Skeletal muscle satellite cell (primary cell): ENCODE data around the gene LRP10.
A peak's percentile ranks its signal among the peaks of the same experiment; 100 is the strongest.

Experiments
- H3K27me3 ChIP-seq: 2 replicates; pipeline ENCODE4 v1.7.0; 2013; ENCODE audit warnings: low read length; ENCODE audit not compliant: control insufficient read depth, insufficient read depth
- H3K36me3 ChIP-seq: 2 replicates; pipeline ENCODE4 v1.7.0; 2013; ENCODE audit warnings: mild to moderate bottlenecking, control low read depth, low read length; ENCODE audit not compliant: insufficient read depth
- H3K4me1 ChIP-seq: 2 replicates; pipeline ENCODE4 v1.7.0; 2013; ENCODE audit warnings: low read length; ENCODE audit not compliant: control insufficient read depth, insufficient read depth
- H3K4me2 ChIP-seq: 2 replicates; pipeline ENCODE4 v1.7.0; 2013; ENCODE audit warnings: mild to moderate bottlenecking, low read length
- H3K4me3 ChIP-seq: 2 replicates; pipeline ENCODE4 v1.7.0; 2013; ENCODE audit warnings: low read length
- H3K9ac ChIP-seq: 2 replicates; pipeline ENCODE4 v1.7.0; 2013; ENCODE audit warnings: mild to moderate bottlenecking, low read depth, low read length, moderate library complexity
- H3K9me3 ChIP-seq: replicated peaks from 2 replicates; pipeline ENCODE4 v1.7.0; 2013; ENCODE audit warnings: mild to moderate bottlenecking, control low read depth, low read length

LRP10 gene

GRCh38 chr14:22837114-22837749 lies 34.3 kb upstream of the LRP10 start:
- H3K9ac ChIP-seq = peak overlapping the region; percentile 99
- no peaks in the 10 kb centered on the region for H3K9me3 ChIP-seq
- peaks cover 20% of the 10 kb centered on the region for H3K4me1 ChIP-seq
- H3K36me3 ChIP-seq = peaks cover 48% of the 10 kb centered on the region
- peak overlapping the region; percentile 91 for H3K4me3 ChIP-seq
- no peaks in the 10 kb centered on the region for H3K27me3 ChIP-seq
- H3K4me2 ChIP-seq = peak overlapping the region; percentile 95

DNA sequence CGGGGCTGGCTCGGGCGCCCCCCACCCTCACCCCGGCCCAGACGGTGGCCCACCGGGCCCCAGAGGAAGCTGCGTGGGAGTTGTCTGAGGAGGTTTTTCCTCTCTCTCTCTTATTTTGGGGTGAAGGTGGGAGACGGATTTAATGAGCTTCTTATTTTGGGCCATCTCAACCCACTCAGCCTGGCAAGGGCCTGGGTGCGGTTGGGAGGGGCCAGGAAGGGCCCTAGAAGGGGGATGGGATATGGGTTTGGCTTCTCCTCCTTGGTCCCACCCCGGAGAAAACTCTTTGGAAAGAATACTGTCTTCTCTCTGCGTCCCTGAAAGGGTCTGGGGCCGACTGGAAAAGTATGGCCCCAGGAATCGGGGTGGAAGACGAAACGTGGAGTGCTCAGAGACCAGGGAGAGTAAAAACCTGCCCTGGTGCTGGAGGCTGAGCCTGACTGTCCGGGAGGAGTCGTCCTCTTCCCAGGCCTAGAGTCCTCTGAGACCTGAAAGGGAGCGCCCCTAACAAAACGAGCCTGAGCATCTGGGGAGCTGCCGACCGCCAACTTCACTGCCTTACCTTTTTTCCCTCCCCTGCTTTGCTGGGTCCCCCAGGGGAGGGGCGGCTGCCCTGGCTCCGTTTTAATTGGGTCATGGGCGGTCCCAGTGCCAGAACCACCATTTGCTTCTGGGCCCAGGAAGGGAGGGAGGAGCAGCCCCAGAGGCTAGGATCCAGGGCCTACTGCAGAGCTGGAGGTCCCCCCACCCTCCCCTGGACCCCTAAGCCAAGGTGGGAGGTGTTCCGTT lies 33.6 kb upstream of the LRP10 start:
- Histone ChIP-seq H3K9me3 (no peaks in the 10 kb centered on the region), H3K4me3 (peak overlapping the region; percentile 91), H3K9ac (peak overlapping the region; percentile 99), H3K27me3 (no peaks in the 10 kb centered on the region), H3K36me3 (peaks cover 55% of the 10 kb centered on the region), H3K4me2 (peak overlapping the region; percentile 95), H3K4me1 (peaks cover 20% of the 10 kb centered on the region)

- peaks cover 62% of the 10 kb centered on the region for H3K36me3 ChIP-seq
- peak overlapping the region; percentile 95 for H3K4me2 ChIP-seq
- no peaks in the 10 kb centered on the region for H3K27me3 ChIP-seq
- H3K4me3 ChIP-seq = peak overlapping the region; percentile 91
- peak overlapping the region; percentile 99 for H3K9ac ChIP-seq
- H3K9me3 ChIP-seq = no peaks in the 10 kb centered on the region
- H3K4me1 ChIP-seq = peaks cover 20% of the 10 kb centered on the region
These were observed 32.9 kb upstream of the LRP10 start for GRCh38 chr14:22838631-22839041.

GRCh38 chr14:22839159-22839779 lies 32.3 kb upstream of the LRP10 start:
- Histone ChIP-seq H3K9ac (peak overlapping the region; percentile 99), H3K4me1 (peaks cover 20% of the 10 kb centered on the region), H3K4me3 (peak overlapping the region; percentile 91), H3K27me3 (no peaks in the 10 kb centered on the region), H3K9me3 (no peaks in the 10 kb centered on the region), H3K4me2 (peak overlapping the region; percentile 95), H3K36me3 (peaks cover 60% of the 10 kb centered on the region)

- H3K9ac ChIP-seq = peak overlapping the region; percentile 21
- H3K4me3 ChIP-seq = no peak overlapping the region
- peaks cover 19% of the 10 kb centered on the region for H3K4me1 ChIP-seq
- H3K36me3 ChIP-seq = peaks cover 75% of the 10 kb centered on the region
- H3K4me2 ChIP-seq = no peak overlapping the region
- H3K9me3 ChIP-seq = no peaks in the 10 kb centered on the region
- H3K27me3 ChIP-seq = no peaks in the 10 kb centered on the region
These were observed 30.2 kb upstream of the LRP10 start for GRCh38 chr14:22841311-22841710.

DNA sequence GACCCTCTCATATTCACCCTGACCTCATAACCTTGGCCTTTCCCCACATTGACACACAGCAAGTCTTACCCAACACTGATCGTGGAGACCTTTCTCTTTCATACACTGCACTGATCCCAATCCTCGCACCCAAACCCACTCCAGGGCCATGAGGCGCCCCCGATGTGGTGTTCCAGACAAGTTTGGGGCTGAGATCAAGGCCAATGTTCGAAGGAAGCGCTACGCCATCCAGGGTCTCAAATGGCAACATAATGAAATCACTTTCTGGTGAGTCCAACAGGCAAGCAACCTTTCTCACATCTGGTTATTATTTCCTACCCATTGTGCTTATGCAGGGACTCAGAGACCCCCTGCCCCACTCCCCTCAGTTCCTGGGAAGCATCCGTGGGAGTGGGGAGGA lies 29.8 kb upstream of the LRP10 start:
- H3K4me2 ChIP-seq = no peak overlapping the region
- peaks cover 79% of the 10 kb centered on the region for H3K36me3 ChIP-seq
- peaks cover 23% of the 10 kb centered on the region for H3K4me1 ChIP-seq
- H3K27me3 ChIP-seq = no peaks in the 10 kb centered on the region
- no peak overlapping the region for H3K4me3 ChIP-seq
- no peaks in the 10 kb centered on the region for H3K9me3 ChIP-seq
- H3K9ac ChIP-seq = peak overlapping the region; percentile 4

GRCh38 chr14:22842211-22843122 lies 29.1 kb upstream of the LRP10 start:
- Histone ChIP-seq H3K9ac (peak overlapping the region; percentile 4), H3K4me1 (peaks cover 27% of the 10 kb centered on the region), H3K9me3 (no peaks in the 10 kb centered on the region), H3K4me2 (no peak overlapping the region), H3K27me3 (no peaks in the 10 kb centered on the region), H3K4me3 (no peak overlapping the region), H3K36me3 (peaks cover 82% of the 10 kb centered on the region)

DNA sequence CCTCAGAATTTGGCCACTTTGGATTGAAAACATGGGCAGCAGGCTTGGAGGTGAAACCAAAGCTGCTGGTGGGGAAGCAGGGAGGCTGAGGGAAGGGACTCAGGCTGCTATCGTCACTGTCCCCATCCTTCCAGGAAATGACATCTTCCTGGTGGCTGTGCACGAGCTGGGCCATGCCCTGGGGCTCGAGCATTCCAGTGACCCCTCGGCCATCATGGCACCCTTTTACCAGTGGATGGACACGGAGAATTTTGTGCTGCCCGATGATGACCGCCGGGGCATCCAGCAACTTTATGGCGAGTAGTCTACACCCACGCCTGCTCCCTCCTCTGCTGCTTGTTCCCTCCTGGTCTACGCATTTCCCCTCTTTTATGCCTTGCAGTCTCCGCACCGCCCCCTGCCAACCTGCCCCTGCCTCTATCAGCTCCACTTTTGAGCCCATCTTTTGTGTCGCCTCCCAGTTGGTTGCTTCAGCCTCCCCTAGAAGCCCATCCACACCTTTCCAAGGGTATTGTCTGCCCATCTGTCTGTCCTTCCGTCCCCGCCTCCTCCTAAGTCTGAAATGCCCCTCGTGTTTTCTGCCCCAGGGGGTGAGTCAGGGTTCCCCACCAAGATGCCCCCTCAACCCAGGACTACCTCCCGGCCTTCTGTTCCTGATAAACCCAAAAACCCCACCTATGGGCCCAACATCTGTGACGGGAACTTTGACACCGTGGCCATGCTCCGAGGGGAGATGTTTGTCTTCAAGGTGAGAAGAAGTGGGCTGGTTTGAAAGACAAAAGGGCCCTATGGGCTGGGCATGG lies 28.2 kb upstream of the LRP10 start:
- Histone ChIP-seq H3K27me3 (no peaks in the 10 kb centered on the region), H3K9me3 (no peaks in the 10 kb centered on the region), H3K9ac (no peak overlapping the region), H3K4me1 (peaks cover 36% of the 10 kb centered on the region), H3K4me2 (no peak overlapping the region), H3K36me3 (peaks cover 80% of the 10 kb centered on the region), H3K4me3 (no peak overlapping the region)

DNA sequence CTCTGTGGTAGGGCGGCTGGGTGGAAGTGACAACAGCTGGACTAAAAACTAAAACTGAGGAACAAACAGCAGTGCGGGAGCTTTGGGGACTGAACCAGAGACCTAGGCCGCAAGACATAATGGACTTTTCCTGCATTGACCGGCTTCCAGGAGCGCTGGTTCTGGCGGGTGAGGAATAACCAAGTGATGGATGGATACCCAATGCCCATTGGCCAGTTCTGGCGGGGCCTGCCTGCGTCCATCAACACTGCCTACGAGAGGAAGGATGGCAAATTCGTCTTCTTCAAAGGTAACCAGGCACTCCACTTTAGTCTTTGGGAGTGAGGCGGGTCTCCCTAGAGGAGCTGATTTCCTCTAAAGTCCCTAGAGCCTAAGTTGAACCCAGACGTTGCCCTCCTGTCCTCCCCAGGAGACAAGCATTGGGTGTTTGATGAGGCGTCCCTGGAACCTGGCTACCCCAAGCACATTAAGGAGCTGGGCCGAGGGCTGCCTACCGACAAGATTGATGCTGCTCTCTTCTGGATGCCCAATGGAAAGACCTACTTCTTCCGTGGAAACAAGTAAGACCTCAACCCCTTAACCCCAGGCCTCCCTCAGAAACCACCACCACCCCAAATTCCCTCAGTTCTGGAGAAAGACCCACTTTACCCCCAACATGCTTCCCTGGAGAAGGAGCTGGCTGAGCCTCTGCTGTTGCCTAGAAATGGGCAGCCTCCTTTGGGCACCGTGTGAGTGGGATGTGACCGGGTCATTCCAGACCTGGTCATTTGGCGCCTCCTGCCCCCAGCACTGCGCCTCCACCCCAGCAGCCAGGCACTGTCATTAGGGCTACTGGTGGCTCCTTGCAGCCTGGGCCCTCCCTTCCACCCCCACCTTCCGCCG lies 27.1 kb upstream of the LRP10 start:
- Histone ChIP-seq H3K4me2 (no peak overlapping the region), H3K36me3 (peaks cover 72% of the 10 kb centered on the region), H3K27me3 (no peaks in the 10 kb centered on the region), H3K9ac (no peak overlapping the region), H3K4me3 (no peak overlapping the region), H3K4me1 (peaks cover 37% of the 10 kb centered on the region), H3K9me3 (no peaks in the 10 kb centered on the region)

GRCh38 chr14:22845103-22845394 lies 26.5 kb upstream of the LRP10 start:
- Histone ChIP-seq H3K4me2 (no peak overlapping the region), H3K4me1 (peaks cover 40% of the 10 kb centered on the region), H3K36me3 (peaks cover 68% of the 10 kb centered on the region), H3K27me3 (no peaks in the 10 kb centered on the region), H3K9ac (no peak overlapping the region), H3K4me3 (no peak overlapping the region), H3K9me3 (no peaks in the 10 kb centered on the region)
